Measurements from ENCODE around the gene GPANK1. TPM values are rescaled to one million over a fixed set of nuclear protein-coding genes. Genes with fewer than 3 reads are reported as not detected.

GPANK1 gene
- total and polyA plus RNA-seq, 2 of the 4 experiments (the other 2 are of a cell fraction): 6.1 to 13.8 TPM

GRCh38 chr6:31645325-31645724, 19.5 kb downstream of the GPANK1 start:
- Histone ChIP-seq H2BK5ac (ENCODE audit: low read depth, low read length, poor library complexity, severe bottlenecking) (no peak overlapping the region), H3K4me1 (ENCODE audit: control insufficient read depth, insufficient read depth, low read length) (no peaks in the 10 kb centered on the region), H2AK9ac (replicated peaks; ENCODE audit: low read depth, low read length, poor library complexity) (no peak overlapping the region), H2BK120ac (ENCODE audit: low read depth, low read length) (no peak overlapping the region), H4K8ac (ENCODE audit: low read depth in 2 of 2, low read length in 2 of 2) (no peak overlapping the region), H3K4me3 (ENCODE audit: insufficient read depth, low read depth, low read length) (no peak overlapping the region), H3K4ac (ENCODE audit: low read depth, low read length) (no peak overlapping the region), H3K14ac (replicated peaks; ENCODE audit: low read depth, low read length) (no peak overlapping the region), H2BK20ac (ENCODE audit: low read depth, low read length) (no peak overlapping the region), H3K36me3 (ENCODE audit: control insufficient read depth, insufficient read depth, low read length) (peaks cover 76% of the 10 kb centered on the region), H3K18ac (ENCODE audit: low read depth, low read length) (no peak overlapping the region), H4K5ac (ENCODE audit: low read depth, low read length) (no peak overlapping the region), H3K27me3 (ENCODE audit: control insufficient read depth, insufficient read depth, low read length) (no peaks in the 10 kb centered on the region), H2AK5ac (ENCODE audit: low read depth, low read length) (no peak overlapping the region), H2BK15ac (ENCODE audit: low read depth, low read length) (no peak overlapping the region), H3K56ac (ENCODE audit: extremely low read depth, insufficient read depth, low read length) (no peak overlapping the region), H4K20me1 (ENCODE audit: insufficient read depth, low read length) (no peaks in the 10 kb centered on the region), H3K4me2 (ENCODE audit: low read depth, low read length) (no peak overlapping the region), H2AFZ (replicated peaks; ENCODE audit: low read length, poor library complexity) (no peak overlapping the region), H3K9me1 (ENCODE audit: insufficient read depth, low read length) (0 out of 2 replicates have a peak, but pooled peaks cover 7% of the 10 kb centered on the region), H3K27ac (ENCODE audit: insufficient read depth, low read length) (no peak overlapping the region), H3K9me3 (ENCODE audit: control insufficient read depth, insufficient read depth, low read length) (no peaks in the 10 kb centered on the region), H4K91ac (ENCODE audit: insufficient read depth, low read depth, low read length) (no peak overlapping the region), H3K23ac (ENCODE audit: low read depth, low read length) (no peak overlapping the region), H3K79me1 (ENCODE audit: low read depth in 1 of 2, low read length in 2 of 2) (peaks cover 17 to 32% of the 10 kb centered on the region in 2 experiments; a peak in 3 of 4 replicates), H3K9ac (ENCODE audit: low read depth, low read length) (no peak overlapping the region)
- POLR2A ChIA-PET (ENCODE audit: unreplicated experiment): no interaction called here
- no peak for DNase-seq
- TF ChIP-seq CEBPB (IDR thresholded peaks at IDR 0.05; ENCODE audit: low read depth, low read length) (no peak), RCOR1 (IDR thresholded peaks at IDR 0.05; ENCODE audit: insufficient replicate concordance, low read length) (no peak), ELK1 (IDR thresholded peaks at IDR 0.05; ENCODE audit: borderline replicate concordance, low read depth, low read length) (no peak), MAZ (IDR thresholded peaks at IDR 0.05; ENCODE audit: borderline replicate concordance, low read depth, low read length) (no peak), SMC3 (IDR thresholded peaks at IDR 0.05; ENCODE audit: low read depth, low read length) (no peak), NFE2L2 (IDR thresholded peaks at IDR 0.05; ENCODE audit: low read depth, low read length) (no peak), POLR2A (IDR thresholded peaks at IDR 0.05; ENCODE audit: low read depth, low read length) (no peak), USF2 (IDR thresholded peaks at IDR 0.05; ENCODE audit: low read depth, low read length) (no peak), MAFK (IDR thresholded peaks at IDR 0.05; ENCODE audit: low read depth, low read length) (no peak), BHLHE40 (IDR thresholded peaks at IDR 0.05; ENCODE audit: low read depth, low read length) (no peak), RFX5 (IDR thresholded peaks at IDR 0.05; ENCODE audit: low read depth, low read length) (no peak)
- in situ Hi-C loops (cut with MboI; ENCODE audit: low sequenced_read_pairs): no loop called here
- CTCF ChIA-PET: no interaction called here
- ATAC-seq (ENCODE audit: low read depth): no peak
- intact Hi-C loops (cut with micrococcal nuclease): no loop called here
- 100% methylated on average over 5 of the region's 9 CpGs; no CpG with 5 or more reads in 1 of the 2 experiments for WGBS, 2 experiments (ENCODE audit: extremely low coverage in 2 of 2, insufficient read length in 1 of 2)
- no TSS peak for BruUV-seq (replicated peaks)
- dilution Hi-C loops (cut with HindIII; ENCODE audit: low sequenced_read_pairs, unreplicated experiment): no loop called here

Measured in IMR-90 (cell line).